CD4-positive, alpha-beta T cell treated with Interleukin-10 for 1 hour (primary cell): ENCODE measurements around the gene GABPB1.
A peak's percentile ranks its signal among the peaks of the same experiment; 100 is the strongest.

Experiments
- DNase-seq: peaks from one replicate; pipeline ENCODE4 v3.0.0-alpha.2; 2020

Gene GABPB1

DNA sequence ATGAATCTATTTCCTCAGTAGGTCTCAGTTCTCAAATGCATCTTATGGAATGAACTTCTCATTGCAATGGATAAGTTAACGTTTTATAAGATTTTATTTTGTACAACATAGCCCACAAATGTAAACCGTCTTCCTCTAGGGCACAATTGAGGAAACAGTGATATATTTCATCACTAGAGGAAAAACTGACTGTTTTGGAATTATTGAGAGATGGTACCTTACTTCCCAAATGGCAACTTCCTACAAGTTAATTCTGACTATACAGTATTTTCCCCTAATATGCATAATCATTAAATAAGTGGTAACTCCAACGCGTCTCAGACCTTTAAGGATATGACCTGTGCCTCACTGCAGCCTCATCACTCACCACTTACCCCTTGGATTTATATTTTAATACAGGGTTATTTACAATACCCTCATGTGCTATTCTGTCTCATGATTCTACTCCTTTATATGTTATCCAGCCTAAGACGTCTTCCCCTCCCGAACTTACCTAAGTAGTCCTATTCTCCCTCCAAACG, 13.3 kb downstream of the GABPB1 start:
- no peak for DNase-seq

DNA sequence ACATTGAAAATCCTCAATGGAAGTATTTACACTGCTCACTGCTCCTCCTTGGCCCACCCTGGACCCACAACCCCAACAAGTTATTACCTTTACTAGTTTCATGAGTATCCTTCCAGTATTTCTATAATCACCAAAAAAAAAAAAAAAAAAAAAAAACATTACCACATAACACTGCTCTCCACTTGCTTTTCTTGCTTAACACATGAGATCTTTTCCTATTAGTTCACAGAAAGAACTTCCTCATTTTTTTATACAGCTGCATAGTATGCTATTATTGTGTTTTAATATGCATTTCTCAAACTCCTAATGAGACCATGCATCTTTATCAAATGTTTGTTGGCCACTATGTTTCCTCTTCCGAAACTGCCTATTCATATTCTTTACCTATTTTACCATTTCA, 14.6 kb downstream of the GABPB1 start:
- no peak for DNase-seq

DNA sequence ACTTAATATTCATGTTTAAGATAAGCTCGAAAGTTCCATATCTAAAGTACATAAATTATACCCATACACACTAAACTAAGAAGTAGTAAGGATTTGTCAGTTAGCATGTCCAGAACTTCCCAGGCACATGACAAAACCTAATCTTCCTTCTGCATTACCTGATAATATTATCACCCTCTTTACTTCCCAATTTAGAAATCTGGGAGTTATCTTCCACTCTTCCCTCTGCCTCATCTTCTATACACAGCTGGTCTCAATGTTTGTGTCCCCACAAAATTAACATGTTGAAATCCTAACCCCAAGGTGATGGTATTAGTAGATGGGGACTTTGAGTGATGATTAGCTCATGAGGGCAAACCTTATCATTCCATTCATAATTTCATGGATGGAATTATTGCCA, 15.3 kb downstream of the GABPB1 start:
- DNase-seq, result no peak

DNA sequence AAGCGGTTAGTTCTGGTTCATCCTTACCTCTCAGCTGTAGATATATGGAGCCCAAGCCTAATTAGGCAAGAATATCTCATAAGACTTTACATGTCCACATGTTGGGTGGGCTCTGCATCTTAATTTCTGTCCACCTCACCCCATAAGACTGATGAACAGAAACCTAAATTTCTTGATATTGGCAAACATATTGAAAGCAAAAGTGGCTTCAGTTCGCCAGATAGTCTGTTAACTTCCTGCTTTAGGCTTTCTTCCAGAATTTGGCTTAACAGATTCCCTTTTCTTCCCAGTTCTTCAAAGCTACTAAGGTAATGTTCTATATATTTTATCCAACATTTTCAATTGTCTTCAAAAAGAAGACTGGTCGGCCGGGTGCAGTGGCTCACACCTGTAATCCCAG, 19.7 kb downstream of the GABPB1 start:
- no peak for DNase-seq

DNA sequence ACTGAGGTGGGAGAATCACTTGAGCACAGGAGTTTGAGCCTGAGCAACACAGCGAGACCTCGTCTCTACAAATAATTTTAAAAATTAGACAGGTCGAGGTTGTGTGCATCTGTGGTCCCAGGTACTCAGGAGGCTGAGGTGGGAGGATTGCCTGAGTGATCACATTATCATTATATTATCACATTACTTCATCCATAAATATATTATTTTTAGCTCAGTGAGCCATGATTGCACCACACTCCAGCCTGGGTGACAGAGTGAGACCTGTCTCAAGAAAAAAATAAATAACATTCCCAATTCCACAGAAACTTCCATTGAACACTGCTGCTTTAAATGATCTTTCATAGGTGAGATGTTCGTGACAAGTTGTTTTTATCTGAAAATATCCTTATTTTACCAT, 21.8 kb downstream of the GABPB1 start:
- no peak for DNase-seq

DNA sequence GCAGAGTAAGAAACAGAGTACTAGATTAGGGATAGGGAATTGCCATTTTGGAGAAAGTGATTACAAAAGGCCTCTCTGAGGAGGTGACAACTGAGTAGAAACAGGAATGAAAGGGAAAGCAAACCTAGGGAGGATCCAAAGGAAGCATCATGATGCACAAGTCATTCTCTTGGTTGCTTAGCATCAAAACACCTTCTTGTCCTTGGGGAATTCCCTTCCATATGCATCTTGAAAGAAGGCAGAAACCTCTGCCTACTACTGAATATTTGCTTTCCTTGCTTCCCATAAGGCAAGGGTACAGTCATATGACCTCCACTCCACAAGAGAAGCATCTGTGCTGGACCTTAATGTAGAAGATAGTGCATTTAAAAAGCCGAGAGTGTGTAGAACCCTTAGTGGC, 24.1 kb downstream of the GABPB1 start:
- DNase-seq, result no peak

DNA sequence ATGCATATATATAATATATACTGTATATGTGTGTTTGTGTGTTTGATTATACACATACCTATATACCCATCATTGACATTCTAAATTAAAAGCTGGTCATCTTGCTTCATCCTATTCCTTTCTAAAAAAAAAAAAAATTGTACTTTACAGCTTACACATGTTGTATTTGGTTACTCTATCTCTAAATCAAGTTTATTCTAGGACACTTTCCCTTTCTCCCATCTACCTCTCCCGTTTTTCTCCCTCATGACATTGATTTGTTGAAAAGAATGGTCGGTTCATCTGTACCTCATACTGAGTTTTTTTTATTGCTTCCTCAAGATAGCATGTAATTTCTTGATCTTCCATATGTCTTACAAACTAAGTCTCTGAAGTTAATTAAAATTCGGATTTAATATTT, 26.9 kb downstream of the GABPB1 start:
- DNase-seq, result no peak

DNA sequence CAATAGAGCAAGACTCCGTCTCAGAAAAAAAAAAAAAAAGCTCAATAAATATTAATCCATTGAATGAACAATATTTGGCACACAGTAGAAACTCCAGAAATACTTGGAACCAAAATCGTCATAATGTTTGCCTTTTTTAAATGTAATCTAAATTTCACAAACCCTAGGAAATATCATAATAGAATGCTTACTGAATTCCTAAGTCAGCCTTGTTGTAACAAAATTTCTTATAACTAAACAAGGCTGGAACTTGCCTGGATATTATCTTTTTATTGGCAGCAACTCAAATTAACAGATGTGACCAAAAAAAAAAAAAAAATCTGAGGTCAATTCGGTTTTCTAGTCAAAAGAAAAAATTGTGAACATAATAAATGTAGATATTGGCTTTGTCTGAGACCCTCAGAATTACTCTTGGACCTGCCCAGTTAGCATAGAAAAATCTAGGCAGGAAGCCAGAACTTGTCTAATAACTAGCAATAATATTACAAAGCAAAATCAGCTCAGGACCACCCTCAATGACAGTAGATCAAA, 33.3 kb downstream of the GABPB1 start:
- no peak for DNase-seq

DNA sequence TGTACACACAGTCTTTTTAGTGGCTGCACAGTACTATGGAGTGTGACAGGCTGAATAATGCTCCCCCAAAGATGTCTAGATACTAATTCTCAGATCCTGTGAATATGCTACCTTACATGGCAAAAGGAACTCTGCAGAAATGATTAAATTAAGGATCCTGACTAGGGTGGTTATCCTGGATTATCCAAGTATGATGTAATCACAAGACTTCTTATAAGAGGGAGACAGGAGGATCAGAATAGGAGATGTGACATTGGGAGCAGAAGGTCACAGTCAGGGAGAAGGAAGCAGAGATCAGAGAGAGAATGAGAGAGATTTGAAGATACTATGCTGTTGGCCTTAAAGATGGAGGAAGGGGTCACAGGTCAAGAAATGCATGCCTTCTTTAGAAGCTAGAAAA, 34.5 kb downstream of the GABPB1 start:
- DNase-seq, result no peak

DNA sequence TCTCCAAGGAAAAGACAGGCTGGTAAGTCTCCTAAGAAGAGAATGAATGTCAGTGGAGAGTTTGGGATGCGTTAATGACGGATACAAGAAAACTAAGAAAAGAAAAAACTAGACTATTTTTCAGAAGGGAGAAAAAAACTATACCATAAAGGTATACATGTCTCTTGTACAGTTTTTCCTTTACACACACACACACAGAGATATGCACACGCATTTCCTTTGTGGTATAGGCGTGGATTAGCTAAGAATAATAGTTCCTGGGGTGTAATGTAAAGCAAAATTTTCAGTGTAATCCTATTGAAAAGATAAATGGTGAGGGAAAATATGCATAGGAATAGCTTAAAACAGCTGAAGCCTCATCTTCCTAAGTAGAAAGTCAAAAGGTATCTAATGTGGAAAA, 36.3 kb downstream of the GABPB1 start:
- DNase-seq, result peak; percentile 8

DNA sequence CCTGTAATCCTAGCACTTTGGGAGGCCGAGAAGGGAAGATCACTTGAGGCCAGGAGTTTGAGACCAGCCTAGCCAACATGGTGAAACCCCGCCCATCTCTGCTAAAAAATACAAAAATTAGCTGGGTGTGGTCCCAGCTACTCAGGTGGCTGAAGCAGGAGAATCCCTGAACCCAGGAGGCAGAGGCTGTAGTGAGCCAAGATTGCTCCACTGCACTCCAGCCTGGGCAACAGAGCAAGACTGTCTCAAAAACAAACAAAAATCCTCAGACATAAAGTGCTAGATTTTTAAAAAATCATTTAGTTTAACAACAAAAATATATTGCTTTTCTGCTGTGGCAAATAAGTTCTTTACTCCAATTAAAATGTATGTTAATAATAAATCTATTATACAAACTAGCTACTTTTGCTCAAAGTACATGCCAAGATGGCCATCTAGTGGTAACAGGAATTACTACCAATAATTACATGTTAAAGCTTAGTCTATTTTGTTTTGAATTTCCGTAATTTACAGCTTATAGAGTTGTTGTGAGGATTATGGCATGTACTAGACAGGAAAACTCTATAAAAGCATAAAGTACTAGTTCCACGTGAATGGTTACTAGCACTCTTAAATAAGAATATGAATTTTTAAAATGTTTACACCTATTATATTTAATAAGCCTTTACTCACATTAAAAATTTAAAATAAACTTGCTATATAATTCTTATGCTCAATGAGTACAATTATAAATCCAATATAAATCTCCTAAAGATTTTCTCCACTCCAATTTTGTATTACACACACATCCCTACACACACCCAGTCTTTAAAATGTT, 39.0 kb downstream of the GABPB1 start:
- DNase-seq, result peak; percentile 66

DNA sequence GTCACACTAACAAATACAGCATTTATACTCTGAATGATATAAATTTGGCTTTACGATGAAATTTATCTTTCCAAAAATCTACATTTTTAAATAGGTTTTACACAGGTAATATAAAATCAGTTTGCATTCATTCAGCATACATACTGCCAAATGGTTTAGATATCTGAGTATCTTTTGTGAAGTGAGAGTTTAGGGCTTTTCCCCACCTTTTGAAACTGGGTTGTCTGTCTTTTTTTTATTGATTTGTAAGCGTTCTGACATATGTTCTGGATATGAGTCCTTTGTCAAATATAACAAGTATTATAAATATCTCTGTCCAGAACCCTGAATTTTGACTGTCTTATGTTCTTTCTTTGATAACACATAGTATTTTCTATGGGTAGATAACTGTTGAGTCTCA, 42.4 kb downstream of the GABPB1 start:
- no peak for DNase-seq

DNA sequence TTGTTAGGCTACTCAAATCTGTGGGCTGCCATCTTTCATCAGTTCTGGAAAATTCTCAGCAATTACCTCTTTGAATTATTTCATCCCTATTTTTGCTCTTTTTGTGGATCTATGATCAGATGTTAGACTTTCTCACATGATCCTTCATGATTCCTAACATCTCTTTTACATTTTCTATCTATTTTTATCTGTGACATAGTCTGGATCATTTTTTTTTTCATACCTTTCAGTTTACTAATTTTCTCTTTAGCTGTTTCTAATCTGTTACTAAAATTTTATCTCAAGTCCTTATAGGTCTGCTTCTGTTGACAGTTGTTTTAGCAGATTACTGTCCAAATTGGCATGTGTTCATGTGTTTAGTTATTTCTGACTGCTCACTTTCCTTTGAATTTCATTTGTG, 47.2 kb downstream of the GABPB1 start:
- no peak for DNase-seq

DNA sequence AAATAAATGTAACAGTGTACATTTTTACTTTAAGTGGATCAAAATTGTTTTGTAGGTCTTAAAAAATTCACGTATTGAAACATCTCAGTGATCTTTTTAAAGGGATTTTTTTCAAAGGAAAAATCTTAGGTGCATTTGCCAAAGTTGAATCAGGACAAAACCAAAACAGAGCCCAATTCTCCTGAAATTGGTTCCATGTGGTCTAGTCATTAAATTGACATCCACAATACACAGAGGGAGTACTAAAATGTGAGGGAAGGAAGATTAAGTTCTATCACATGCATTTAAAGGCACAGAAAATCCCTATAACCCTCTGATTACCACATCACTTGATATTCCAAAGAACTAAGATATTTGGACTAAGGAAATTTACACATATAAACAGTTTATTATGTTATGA, 50.2 kb downstream of the GABPB1 start:
- no peak for DNase-seq

DNA sequence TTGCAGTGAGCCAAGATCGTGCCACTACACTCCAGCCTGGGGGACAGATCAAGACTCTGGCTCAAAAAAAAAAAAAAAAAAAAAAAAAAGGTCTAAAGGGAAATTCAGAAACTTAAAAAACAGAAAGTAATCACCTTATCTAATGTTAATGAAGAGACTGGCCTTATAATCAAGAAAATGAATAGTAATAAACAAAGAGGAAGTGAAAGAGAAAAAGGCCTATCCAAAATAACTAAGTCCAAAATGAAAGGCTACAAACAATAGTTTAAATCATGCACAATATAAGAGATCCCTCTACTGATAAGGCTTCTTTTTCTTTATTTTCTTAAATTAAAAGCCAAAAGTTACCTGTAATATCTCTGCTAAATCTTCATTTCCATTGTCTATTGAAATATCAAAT, 52.4 kb downstream of the GABPB1 start:
- DNase-seq, result no peak

DNA sequence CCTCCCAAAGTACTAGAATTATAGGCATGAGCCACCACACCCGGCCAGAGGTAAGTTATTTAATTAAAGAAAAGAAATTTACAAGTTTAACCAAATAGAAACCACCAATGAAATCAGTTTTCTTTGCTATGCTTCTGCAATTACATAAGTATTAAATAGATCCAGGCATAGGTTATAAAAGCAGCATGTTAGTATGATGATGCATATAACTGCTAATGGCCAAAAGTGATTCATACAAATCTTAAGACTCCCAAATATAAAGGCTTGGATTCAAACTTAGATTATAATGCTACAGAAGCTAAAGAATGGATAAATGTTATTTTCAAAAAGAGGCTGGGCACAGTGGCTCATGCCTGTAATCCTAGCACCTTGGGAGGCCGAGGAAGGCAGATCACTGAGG, 56.7 kb downstream of the GABPB1 start:
- DNase-seq, result no peak

DNA sequence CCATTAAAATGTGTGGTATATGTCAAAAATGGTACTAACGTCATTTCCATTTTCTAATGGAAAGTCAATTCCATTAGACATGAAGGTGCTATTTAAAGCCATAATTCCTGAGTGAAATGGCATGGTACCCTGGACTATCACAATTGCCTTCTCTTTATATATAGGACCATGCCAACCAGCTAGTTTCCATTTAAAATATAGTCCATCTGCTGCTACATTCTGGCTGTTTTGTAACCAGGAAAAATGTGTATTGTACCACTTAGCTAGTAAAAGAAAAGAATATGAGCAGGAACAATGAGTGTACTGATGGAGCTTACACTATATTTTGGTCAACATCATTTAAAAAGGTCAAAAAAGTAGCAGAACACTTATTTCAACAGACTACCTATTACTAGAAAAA, 59.0 kb downstream of the GABPB1 start:
- no peak for DNase-seq

DNA sequence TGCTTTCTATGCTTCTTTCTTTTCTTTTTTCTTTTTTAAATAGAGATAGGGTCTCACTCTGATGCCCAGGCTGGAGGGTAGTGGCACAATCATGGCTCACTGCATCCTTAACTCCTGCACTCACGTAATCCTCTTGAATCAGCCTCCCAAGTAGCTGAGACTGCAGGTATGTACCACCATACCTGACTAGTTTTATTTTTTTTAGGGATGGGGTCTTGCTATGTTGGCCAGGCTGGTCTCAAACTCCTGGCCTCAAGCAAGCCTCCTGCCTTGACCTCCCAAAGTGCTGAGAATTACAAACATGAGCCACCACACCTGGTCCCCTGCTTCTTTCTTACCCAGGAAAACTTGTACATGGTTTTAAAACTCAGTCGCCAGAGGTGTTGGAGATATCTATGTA, 65.2 kb downstream of the GABPB1 start:
- DNase-seq, result no peak

DNA sequence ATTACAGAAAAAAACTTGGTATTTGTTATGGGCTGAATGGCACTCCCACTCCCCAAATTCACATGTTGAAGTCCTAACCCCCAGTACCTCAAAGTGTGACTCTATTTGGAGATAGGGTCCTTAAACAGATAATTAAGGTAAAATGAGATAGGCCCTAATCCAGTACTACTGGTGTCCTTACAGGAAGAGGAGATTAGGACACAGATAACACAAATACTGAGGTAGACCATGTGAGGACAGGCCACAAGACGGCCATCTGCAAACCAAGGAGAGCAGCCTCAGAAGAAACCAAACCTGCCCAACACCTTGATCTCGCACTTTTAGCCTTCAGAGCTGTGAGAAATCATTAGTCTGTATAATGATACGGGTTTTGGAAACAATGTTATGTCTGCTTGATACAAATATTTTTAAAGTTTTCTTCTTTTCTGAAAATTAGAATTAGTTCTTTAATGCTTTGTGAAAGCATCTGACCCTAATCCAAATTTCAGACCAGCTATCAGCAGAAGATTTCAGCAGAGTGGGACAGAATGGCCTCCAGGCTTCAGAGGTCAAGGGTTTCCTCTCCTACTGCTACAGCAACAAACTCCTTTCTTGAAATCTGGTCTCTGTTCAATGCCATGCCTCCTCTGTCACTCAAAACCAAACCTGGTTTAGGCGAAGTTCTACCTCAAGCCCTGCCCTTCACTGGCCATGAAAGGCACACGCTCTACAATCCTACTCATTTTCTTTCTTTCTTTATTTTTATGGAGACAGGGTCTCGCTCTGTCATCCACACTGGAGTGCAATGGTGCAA, 67.5 kb downstream of the GABPB1 start:
- no peak for DNase-seq

DNA sequence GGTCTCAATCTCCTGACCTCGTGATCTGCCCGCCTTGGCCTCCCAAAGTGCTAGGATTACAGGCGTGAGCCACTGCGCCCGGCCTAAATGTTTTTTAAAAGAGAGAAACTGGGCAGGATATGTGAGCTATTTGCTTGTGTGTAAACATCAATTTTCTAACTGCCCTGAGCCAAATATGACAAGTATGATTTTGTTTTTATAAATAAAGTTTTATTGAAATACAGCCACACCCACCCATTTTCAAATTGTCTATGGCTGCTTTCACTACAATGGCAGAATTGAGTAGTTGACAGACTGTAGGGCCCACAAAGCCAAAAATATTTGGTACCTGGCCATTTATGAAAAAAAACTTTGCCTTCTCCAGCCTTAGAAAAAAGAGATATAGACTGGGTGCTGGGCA, 73.6 kb downstream of the GABPB1 start:
- DNase-seq, result no peak

DNA sequence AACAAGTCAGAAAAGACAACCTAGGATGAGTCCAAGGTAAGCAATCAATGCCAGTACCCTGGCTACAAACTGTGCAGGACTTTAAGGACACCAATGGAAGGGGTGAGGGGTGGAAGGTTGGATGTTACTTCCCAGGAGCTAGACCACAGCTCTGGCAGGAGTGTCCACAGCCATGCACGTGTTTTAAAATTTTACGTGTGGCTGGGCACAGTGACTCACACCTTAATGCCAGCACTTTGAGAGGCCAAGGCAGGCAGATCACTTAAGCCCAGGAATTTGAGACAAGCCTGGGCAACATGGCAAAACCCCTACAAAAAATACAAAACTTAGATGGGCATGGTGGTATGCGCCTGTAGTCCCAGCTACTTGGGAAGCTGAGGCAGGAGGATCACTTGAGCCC, 74.7 kb downstream of the GABPB1 start:
- DNase-seq, result no peak

DNA sequence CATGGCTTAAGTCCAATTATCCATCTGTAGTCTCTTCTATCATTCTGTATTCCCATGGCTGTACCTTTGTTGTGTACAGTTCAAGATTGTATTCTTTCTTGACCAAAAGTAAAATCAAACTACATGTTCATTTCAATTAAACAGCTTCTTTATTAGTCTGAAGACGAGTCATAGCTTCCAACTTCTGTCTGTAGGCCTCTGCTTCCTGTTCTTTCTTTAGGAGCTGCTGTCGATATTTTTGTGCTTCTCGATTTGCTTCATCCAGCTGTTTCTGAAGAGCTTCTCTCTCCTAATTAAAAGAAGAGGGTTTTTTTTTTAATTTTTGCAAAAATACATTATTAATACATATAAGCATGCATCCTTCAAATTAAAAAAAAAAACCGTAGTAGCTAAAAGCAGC, 76.5 kb downstream of the GABPB1 start:
- no peak for DNase-seq

DNA sequence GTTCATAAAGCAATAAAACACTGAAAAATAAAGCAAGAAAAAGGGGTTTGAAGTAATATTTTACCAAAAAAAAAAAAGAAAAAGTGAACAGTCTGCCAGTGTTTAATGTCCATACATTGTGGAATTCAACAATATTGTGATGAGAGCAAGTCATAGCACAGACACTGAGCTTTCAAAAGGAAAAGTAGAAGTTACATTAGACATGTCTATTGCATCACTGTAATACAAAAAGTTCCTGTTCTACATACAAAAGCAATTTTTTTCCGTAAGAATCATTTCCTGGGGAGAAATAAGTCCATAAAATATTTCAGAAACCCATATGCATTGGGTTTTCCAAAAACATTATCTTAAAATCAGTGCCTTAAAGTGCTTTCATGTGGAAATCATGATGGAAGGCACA, 77.6 kb downstream of the GABPB1 start:
- DNase-seq, result no peak

DNA sequence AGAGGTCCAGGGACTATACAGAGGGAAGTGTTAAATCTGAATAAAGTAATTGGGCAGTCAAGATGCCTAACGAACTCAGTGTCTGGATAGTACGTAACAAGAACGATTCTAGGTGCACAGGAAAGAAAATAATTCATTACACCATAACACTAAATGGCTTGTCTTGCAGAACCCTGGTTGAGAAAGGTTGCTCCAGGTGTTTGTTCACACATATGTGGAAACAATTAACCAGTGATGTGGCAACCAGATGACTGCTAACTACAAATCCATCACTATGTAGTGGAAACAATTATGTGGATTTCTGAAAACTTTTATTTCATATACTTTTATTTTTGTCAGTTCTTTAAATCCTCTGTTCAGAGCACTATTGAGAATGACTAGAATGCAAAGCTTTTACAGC, 79.1 kb downstream of the GABPB1 start:
- DNase-seq, result no peak
